Limb (tissue), 2 donors: ENCODE measurements around the gene SIGLEC11.
"Not testable (repeated sequence)": the region's sequence is repeated elsewhere in the genome, so short reads cannot be mapped to it uniquely, and the experiment has no call there.

Experiments used
- DNase-seq, 2 donors: peaks; one replicate each; pipeline ENCODE4 v3.0.0-alpha.2; 2016; ENCODE audit errors: extremely low spot score in 2 of 2

SIGLEC11 gene

GRCh38 chr19:49951806-49952478 lies 9.0 kb downstream of the SIGLEC11 start:
- DNase-seq = no peak

- no peak for DNase-seq
These were observed 9.9 kb downstream of the SIGLEC11 start for GRCh38 chr19:49950956-49951526.

- no peak for DNase-seq
These were observed 10.4 kb downstream of the SIGLEC11 start for GRCh38 chr19:49950590-49950948.

GRCh38 chr19:49949742-49950589 lies 11.0 kb downstream of the SIGLEC11 start:
- no peak for DNase-seq

GRCh38 chr19:49946415-49946814 lies 14.6 kb downstream of the SIGLEC11 start:
- DNase-seq = no peak

GRCh38 chr19:49944567-49944966 lies 16.4 kb downstream of the SIGLEC11 start:
- not testable (repeated sequence) for DNase-seq

- DNase-seq = no peak
These were observed 20.5 kb downstream of the SIGLEC11 start for GRCh38 chr19:49940482-49940791.

GRCh38 chr19:49939721-49940481 lies 21.1 kb downstream of the SIGLEC11 start:
- DNase-seq = no peak

GRCh38 chr19:49938662-49939061 lies 22.3 kb downstream of the SIGLEC11 start:
- DNase-seq = no peak

GRCh38 chr19:49937750-49938381 lies 23.1 kb downstream of the SIGLEC11 start:
- peak; percentile 55 to 92 for DNase-seq

- DNase-seq = no peak
These were observed 24.4 kb downstream of the SIGLEC11 start for GRCh38 chr19:49936549-49936948.

- no peak for DNase-seq
These were observed 27.3 kb downstream of the SIGLEC11 start for GRCh38 chr19:49933643-49934042.

GRCh38 chr19:49932731-49933131 lies 28.2 kb downstream of the SIGLEC11 start:
- DNase-seq = no peak

- no peak for DNase-seq
These were observed 28.9 kb downstream of the SIGLEC11 start for GRCh38 chr19:49932041-49932451.

- DNase-seq = no peak
These were observed 29.5 kb downstream of the SIGLEC11 start for GRCh38 chr19:49931293-49932040.

GRCh38 chr19:49930483-49931011 lies 30.4 kb downstream of the SIGLEC11 start:
- peak in 1 of 2 donors; percentile 65 for DNase-seq

GRCh38 chr19:49929611-49930482 lies 31.1 kb downstream of the SIGLEC11 start:
- DNase-seq = peak; percentile 92 to 96

GRCh38 chr19:49929121-49929610 lies 31.8 kb downstream of the SIGLEC11 start, which contains the start of the genes ATF5 and NUP62:
Gene ATF5, plus strand, starts transcription at chr19:49929205. Its CDS starts 1,646 bp downstream, at chr19:49930851.
Gene NUP62, minus strand, starts transcription at chr19:49929504. Its CDS starts 19,697 bp downstream, at chr19:49909807.
- peak; percentile 95 to 97 for DNase-seq
